ENCODE measurements around the gene PDE9A. TPM values are rescaled to one million over a fixed set of nuclear protein-coding genes. Genes with fewer than 3 reads are reported as not detected.
A peak's percentile ranks its signal among the peaks of the same experiment; 100 is the strongest.

The PDE9A gene
- polyA plus RNA-seq, 1 donor: 19.8 TPM

DNA sequence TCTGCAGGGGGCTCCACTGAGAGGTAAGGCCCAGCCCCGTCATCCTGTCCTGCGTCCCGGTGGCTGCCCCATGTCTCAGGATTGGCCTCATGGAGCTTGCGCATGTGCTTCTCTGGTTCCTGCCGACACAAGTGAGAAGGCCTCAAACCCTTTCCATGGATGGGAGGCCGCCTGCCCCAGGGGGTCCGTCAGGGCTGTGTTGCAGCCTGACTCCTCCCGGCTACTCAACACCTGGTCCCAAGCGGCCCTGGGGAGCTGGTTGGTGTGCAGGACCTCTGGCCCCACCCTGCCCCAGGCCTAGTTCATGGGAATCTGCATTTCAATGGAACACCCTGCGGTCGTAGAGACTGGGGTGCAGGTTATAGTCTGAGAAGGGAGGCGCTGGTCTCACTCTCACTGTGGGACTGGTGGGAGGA lies 21.1 kb upstream of the PDE9A start:
- Histone ChIP-seq H3K9me3 (ENCODE audit: control insufficient read depth, low read depth, low read length) (no peaks in the 10 kb centered on the region), H3K27me3 (ENCODE audit: control insufficient read depth, insufficient read depth, low read length) (no peaks in the 10 kb centered on the region), H3K4me3 (ENCODE audit: low read length) (no peak overlapping the region), H3K4me1 (ENCODE audit: control insufficient read depth, insufficient read depth, low read length) (no peaks in the 10 kb centered on the region), H3K27ac (ENCODE audit: low read length) (no peak overlapping the region), H3K36me3 (ENCODE audit: control insufficient read depth, insufficient read depth, low read length) (no peaks in the 10 kb centered on the region)
- DNase-seq: no peak
- 100% methylated on average over 1 of the region's 12 CpGs for WGBS (ENCODE audit: insufficient coverage, low lambda C conversion rate)

DNA sequence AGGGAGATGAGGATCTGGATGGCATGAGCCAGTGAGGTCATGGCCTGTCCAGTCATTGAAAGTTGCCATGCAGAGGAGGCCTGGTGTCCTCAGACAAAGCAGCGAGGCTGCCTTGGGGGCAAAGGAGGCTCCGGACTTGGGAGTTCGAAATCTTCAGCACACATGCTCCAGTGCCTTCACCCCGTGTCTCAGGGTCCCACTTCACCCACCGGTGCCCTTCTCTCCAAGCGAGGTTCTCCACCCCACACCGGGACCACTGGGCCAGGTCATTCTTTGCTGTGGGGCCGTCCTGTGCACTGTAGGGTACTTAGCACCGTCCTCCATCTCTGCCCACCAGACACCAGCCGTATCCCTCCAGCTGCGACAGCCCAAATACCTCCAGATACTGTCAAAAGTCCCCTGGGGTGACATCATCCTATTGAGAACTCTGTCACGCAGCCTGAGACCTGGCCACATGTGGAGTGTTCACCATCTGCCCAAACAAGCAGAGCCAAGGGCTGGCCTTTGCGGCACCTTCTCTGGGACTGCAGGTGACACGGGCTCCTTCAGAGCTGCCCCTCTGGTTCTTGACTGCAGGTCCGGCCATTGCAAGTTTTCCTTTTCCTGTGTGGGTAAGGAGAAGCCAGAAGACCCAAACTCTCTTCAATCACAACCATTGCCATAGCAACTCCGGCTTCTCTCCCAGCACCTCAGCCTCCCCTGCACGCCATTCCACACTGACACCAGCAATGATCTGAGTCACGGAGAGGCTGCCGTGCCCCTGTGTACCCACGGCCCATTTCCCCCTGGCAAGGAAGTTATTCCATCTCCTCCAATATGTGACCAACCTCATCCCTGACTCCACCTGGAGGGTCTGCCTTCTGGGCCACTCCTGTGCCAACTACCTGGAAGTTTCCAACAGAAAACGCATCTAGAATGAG lies 20.4 kb upstream of the PDE9A start:
- Histone ChIP-seq H3K4me3 (ENCODE audit: low read length) (no peak overlapping the region), H3K27ac (ENCODE audit: low read length) (no peak overlapping the region), H3K27me3 (ENCODE audit: control insufficient read depth, insufficient read depth, low read length) (no peaks in the 10 kb centered on the region), H3K9me3 (ENCODE audit: control insufficient read depth, low read depth, low read length) (no peaks in the 10 kb centered on the region), H3K4me1 (ENCODE audit: control insufficient read depth, insufficient read depth, low read length) (no peaks in the 10 kb centered on the region), H3K36me3 (ENCODE audit: control insufficient read depth, insufficient read depth, low read length) (no peaks in the 10 kb centered on the region)
- WGBS (ENCODE audit: insufficient coverage, low lambda C conversion rate): no CpG with 5 or more reads among the region's 21 CpGs
- no peak for DNase-seq

- DNase-seq: no peak
Observed at GRCh38 chr21:42633858-42634257, 19.6 kb upstream of the PDE9A start.

DNA sequence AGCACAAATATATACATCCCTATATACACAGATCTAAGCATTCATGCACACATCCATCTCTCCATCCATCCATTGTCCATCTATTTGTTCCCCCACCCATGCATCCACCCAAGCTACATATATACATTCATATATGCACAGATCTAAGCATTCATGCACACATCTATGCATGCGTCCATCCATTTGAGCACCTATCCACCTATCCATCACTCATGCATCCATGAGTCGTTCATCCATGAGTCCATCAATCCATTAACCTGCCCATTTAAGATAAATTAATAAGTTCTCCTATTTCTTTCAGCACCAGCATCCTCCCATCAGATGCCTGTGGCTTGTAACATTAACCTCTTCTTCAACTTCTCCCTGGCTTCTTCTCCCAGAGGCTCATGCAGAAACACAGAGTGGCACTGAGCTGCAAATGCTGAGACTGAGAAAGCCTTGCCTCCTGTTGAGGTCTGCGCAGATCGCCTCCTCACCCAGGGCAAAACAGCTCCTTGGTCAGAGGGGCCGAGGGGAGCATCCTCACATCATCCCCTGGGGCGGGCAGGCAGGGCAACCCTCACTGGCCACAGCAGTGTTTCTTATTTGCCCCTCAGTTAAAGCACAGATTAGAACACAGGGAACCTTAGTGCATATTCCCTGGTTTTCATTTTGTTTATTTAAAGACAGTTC lies 17.4 kb upstream of the PDE9A start:
- Histone ChIP-seq H3K27ac (ENCODE audit: low read length) (peak overlapping the region; percentile 15), H3K9me3 (ENCODE audit: control insufficient read depth, low read depth, low read length) (no peaks in the 10 kb centered on the region), H3K27me3 (ENCODE audit: control insufficient read depth, insufficient read depth, low read length) (no peaks in the 10 kb centered on the region), H3K36me3 (ENCODE audit: control insufficient read depth, insufficient read depth, low read length) (no peaks in the 10 kb centered on the region), H3K4me1 (ENCODE audit: control insufficient read depth, insufficient read depth, low read length) (peaks cover 12% of the 10 kb centered on the region), H3K4me3 (ENCODE audit: low read length) (no peak overlapping the region)
- no peak for DNase-seq
- no CpG with 5 or more reads among the region's 6 CpGs for whole genome bisulfite sequencing (ENCODE audit: insufficient coverage, low lambda C conversion rate)

More at GRCh38 chr21:42633858-42634257, 19.6 kb upstream of the PDE9A start:
- WGBS (ENCODE audit: insufficient coverage, low lambda C conversion rate): no CpG with 5 or more reads among the region's 10 CpGs
- no peak overlapping the region for H3K27ac ChIP-seq (ENCODE audit: low read length)
- H3K9me3 ChIP-seq (ENCODE audit: control insufficient read depth, low read depth, low read length): no peaks in the 10 kb centered on the region
- H3K36me3 ChIP-seq (ENCODE audit: control insufficient read depth, insufficient read depth, low read length): no peaks in the 10 kb centered on the region
- H3K27me3 ChIP-seq (ENCODE audit: control insufficient read depth, insufficient read depth, low read length): no peaks in the 10 kb centered on the region
- H3K4me3 ChIP-seq (ENCODE audit: low read length): no peak overlapping the region
- H3K4me1 ChIP-seq (ENCODE audit: control insufficient read depth, insufficient read depth, low read length): no peaks in the 10 kb centered on the region

GRCh38 chr21:42636520-42637266 lies 16.7 kb upstream of the PDE9A start:
- H3K4me3 ChIP-seq (ENCODE audit: low read length): no peak overlapping the region
- H3K27me3 ChIP-seq (ENCODE audit: control insufficient read depth, insufficient read depth, low read length): no peaks in the 10 kb centered on the region
- peaks cover 12% of the 10 kb centered on the region for H3K4me1 ChIP-seq (ENCODE audit: control insufficient read depth, insufficient read depth, low read length)
- no peak for DNase-seq
- WGBS (ENCODE audit: insufficient coverage, low lambda C conversion rate): 63% methylated on average over 2 of the region's 10 CpGs
- no peaks in the 10 kb centered on the region for H3K9me3 ChIP-seq (ENCODE audit: control insufficient read depth, low read depth, low read length)
- peak overlapping the region; percentile 15 for H3K27ac ChIP-seq (ENCODE audit: low read length)
- no peaks in the 10 kb centered on the region for H3K36me3 ChIP-seq (ENCODE audit: control insufficient read depth, insufficient read depth, low read length)

DNA sequence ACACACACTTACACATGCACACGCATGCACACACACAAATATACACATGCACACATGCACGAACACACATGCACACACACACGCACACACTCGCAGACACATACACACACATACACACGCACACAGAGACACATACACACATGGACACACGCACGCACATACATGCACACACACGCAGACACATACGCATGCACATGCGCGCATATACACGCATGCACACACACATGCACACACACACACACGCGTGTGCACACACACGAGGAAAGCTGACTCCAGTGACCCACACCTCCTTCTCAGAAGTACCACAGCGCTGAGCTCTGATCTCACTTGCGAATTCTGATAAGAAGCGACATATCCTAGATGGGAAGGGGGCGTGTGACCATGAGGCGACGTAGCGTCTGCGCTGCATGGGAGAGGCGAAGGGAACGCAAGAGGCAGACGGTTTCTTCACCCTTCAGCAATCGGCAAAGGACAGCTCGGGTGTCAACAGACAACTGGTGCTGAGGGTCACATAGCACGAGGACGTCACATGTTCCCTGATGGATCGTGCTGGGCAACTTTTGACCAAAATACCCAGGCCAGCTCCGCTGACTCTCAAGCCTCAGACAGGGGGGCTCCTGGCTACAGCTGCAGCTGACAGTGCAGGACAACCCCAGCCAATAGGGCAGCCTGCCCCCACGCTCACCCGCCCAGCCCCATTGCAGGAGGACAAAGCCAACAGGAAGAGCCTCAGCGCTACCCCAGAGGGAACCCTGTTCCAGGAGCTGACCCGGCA lies 16.0 kb upstream of the PDE9A start:
- no CpG with 5 or more reads among the region's 36 CpGs for whole genome bisulfite sequencing (ENCODE audit: insufficient coverage, low lambda C conversion rate)
- Histone ChIP-seq H3K9me3 (ENCODE audit: control insufficient read depth, low read depth, low read length) (no peaks in the 10 kb centered on the region), H3K27ac (ENCODE audit: low read length) (no peak overlapping the region), H3K4me1 (ENCODE audit: control insufficient read depth, insufficient read depth, low read length) (peaks cover 12% of the 10 kb centered on the region), H3K27me3 (ENCODE audit: control insufficient read depth, insufficient read depth, low read length) (no peaks in the 10 kb centered on the region), H3K36me3 (ENCODE audit: control insufficient read depth, insufficient read depth, low read length) (no peaks in the 10 kb centered on the region), H3K4me3 (ENCODE audit: low read length) (no peak overlapping the region)
- no peak for DNase-seq

DNA sequence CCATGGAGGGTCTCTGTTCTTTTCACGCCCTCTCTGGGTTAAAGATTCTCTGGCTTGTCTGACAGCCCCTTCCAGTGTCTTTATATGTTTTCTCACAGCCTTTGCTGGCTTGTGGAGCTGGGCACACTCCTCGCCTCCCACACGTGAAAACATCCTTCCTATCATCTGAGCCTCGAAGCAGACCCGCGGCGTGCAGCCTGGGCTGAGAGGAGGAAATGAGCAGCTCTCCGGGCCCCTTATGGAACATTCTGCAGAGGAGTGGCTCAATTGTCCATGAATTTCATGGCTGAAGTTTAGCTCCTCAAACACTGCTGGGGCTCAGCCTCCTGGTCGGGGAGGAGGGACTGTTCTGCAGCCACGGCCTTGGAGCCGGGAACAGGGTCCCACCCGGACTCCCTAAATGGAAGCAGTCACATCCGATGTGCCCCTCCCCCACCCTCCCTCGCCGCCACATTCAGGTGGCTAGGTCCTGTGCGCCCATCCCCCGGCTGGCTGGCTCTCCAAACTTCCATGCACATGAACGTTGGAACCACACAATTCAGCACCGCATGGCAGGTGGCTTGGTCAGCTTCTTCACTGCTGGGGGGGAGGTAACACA lies 15.1 kb upstream of the PDE9A start:
- no peak for DNase-seq
- no peaks in the 10 kb centered on the region for H3K27me3 ChIP-seq (ENCODE audit: control insufficient read depth, insufficient read depth, low read length)

DNA sequence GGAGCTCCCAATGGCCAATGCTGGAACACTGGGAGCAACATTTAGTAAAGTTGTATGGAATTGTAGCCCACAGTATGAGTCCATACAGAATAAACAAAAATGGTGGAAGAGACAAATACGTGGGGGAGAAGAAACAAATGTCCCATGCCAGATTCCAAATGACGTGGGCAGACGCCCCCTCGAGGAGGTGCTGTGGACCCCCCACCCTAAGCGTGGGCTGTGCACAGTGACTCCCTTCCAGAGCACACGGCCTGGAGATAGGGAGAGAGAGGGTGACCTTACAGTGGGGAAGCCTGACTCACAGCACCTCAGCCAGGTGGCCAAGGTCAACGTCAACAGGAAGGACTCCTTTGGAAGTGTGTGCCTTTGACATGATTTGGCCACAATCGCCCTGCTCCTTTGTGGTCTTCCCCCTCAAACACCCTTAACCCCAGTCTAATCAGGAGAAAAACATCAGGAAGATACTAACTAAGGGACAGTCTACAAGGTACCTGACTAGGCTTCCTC lies 13.7 kb upstream of the PDE9A start:
- no peak overlapping the region for H3K27ac ChIP-seq (ENCODE audit: low read length)
- DNase-seq: no peak
- H3K27me3 ChIP-seq (ENCODE audit: control insufficient read depth, insufficient read depth, low read length): no peaks in the 10 kb centered on the region
- H3K9me3 ChIP-seq (ENCODE audit: control insufficient read depth, low read depth, low read length): no peaks in the 10 kb centered on the region
- peaks cover 15% of the 10 kb centered on the region for H3K4me1 ChIP-seq (ENCODE audit: control insufficient read depth, insufficient read depth, low read length)
- no CpG with 5 or more reads among the region's 8 CpGs for WGBS (ENCODE audit: insufficient coverage, low lambda C conversion rate)
- no peak overlapping the region for H3K4me3 ChIP-seq (ENCODE audit: low read length)
- H3K36me3 ChIP-seq (ENCODE audit: control insufficient read depth, insufficient read depth, low read length): no peaks in the 10 kb centered on the region

More for the DNA sequence above, 15.1 kb upstream of the PDE9A start:
- H3K9me3 ChIP-seq (ENCODE audit: control insufficient read depth, low read depth, low read length): no peaks in the 10 kb centered on the region
- no peak overlapping the region for H3K27ac ChIP-seq (ENCODE audit: low read length)
- no CpG with 5 or more reads among the region's 19 CpGs for WGBS (ENCODE audit: insufficient coverage, low lambda C conversion rate)
- H3K4me1 ChIP-seq (ENCODE audit: control insufficient read depth, insufficient read depth, low read length): peaks cover 12% of the 10 kb centered on the region
- H3K4me3 ChIP-seq (ENCODE audit: low read length): no peak overlapping the region
- H3K36me3 ChIP-seq (ENCODE audit: control insufficient read depth, insufficient read depth, low read length): no peaks in the 10 kb centered on the region

GRCh38 chr21:42640486-42640885 lies 12.9 kb upstream of the PDE9A start:
- peak in 1 of 2 donors; percentile 40 for DNase-seq
- peak overlapping the region; percentile 27 for H3K27ac ChIP-seq (ENCODE audit: low read length)
- no peaks in the 10 kb centered on the region for H3K27me3 ChIP-seq (ENCODE audit: control insufficient read depth, insufficient read depth, low read length)
- peaks cover 22% of the 10 kb centered on the region for H3K4me1 ChIP-seq (ENCODE audit: control insufficient read depth, insufficient read depth, low read length)
- H3K36me3 ChIP-seq (ENCODE audit: control insufficient read depth, insufficient read depth, low read length): no peaks in the 10 kb centered on the region
- WGBS (ENCODE audit: insufficient coverage, low lambda C conversion rate): 0% methylated on average over 1 of the region's 4 CpGs
- no peak overlapping the region for H3K4me3 ChIP-seq (ENCODE audit: low read length)
- H3K9me3 ChIP-seq (ENCODE audit: control insufficient read depth, low read depth, low read length): no peaks in the 10 kb centered on the region
